K562 (cell line): ENCODE data around the gene SMOC2. TPM values are rescaled to one million over a fixed set of nuclear protein-coding genes. Genes with fewer than 3 reads are reported as not detected.

Experiments used
- ATAC-seq: fragments of 200-7000 bp; cut with Tn5 transposase; 3 replicates; pipeline ENCODE4 v1.9.1; 2020; ENCODE audit warnings: moderate library complexity
- BruUV-seq: library from RNA; stranded (reverse); fragments of 400-500 nt; replicated peaks from 2 replicates; lab custom pipeline; 2021; lab: Mats Ljungman, UMichigan
- CTCF ChIA-PET: fragments of 300-600 bp; formaldehyde crosslinking; extraction: SDS; loops from one replicate; lab custom pipeline; 2021; ENCODE audit warnings: low intra/inter-chr PET ratio; lab: Yijun Ruan, JAX
- POLR2A ChIA-PET: fragments of 300-600, 350-650 bp; sonication (Branson Sonifier 250); formaldehyde crosslinking; extraction: SDS; loops from one replicate; lab custom pipeline; 2021; ENCODE audit warnings: antibody characterized with exemption, inconsistent platforms; lab: Yijun Ruan, JAX
- DNase-seq, 4 experiments: peaks; one replicate each; pipeline versions ENCODE4 v3.0.0 to v3.0.0-alpha.2; 2011 to 2018; ENCODE audit warnings: low spot score in 3 of 4, mixed read lengths in 3 of 4; ENCODE audit errors: extremely low read depth in 1 of 4
- FAIRE-seq: peaks from 2 replicates; lab custom pipeline; 2011; peaks lifted over from hg19 to GRCh38; lab: Jason Lieb, UNC
- H2AFZ ChIP-seq: 2 replicates; pipeline ENCODE4 v1.6.0; 2011; ENCODE audit warnings: low read depth, low read length, control low read depth, inconsistent platforms
- H3K27ac ChIP-seq: fragments of 200-600 bp; 3 replicates; pipeline ENCODE4 v1.8.0; 2011; ENCODE audit warnings: low read depth, mild to moderate bottlenecking, control low read depth, inconsistent platforms, low read length, moderate library complexity, mixed read lengths; ENCODE audit errors: extremely low read depth
- H3K27me3 ChIP-seq, 2 experiments: fragments of 300-600 bp in 1 of 2; 2 replicates in 1 of 2; 3 replicates in 1 of 2; pipeline versions ENCODE4 v1.6.0 to v1.8.0; 2011; ENCODE audit warnings: inconsistent platforms in 2 of 2, low read length in 2 of 2, mild to moderate bottlenecking in 1 of 2, mixed read lengths in 1 of 2, moderate library complexity in 1 of 2; ENCODE audit not compliant: control insufficient read depth in 2 of 2, insufficient read depth in 2 of 2
- H3K36me3 ChIP-seq: fragments of 300-600 bp; 3 replicates; pipeline ENCODE4 v1.8.0; 2011; ENCODE audit warnings: mild to moderate bottlenecking, low read length, inconsistent platforms; ENCODE audit not compliant: control insufficient read depth, insufficient read depth
- H3K4me1 ChIP-seq, 2 experiments: fragments of 200-600 bp in 1 of 2; replicated peaks in 1 of 2; 2 replicates in 1 of 2; 3 replicates in 1 of 2; pipeline versions ENCODE4 v1.5.1 to v1.8.0; 2011; ENCODE audit warnings: inconsistent platforms in 2 of 2, low read length in 2 of 2, mild to moderate bottlenecking in 1 of 2, mixed read lengths in 1 of 2, moderate library complexity in 1 of 2; ENCODE audit not compliant: control insufficient read depth in 2 of 2, insufficient read depth in 2 of 2
- H3K4me2 ChIP-seq: 2 replicates; pipeline ENCODE4 v1.6.1; 2011; ENCODE audit warnings: low read length, control low read depth, inconsistent platforms, mixed read lengths; ENCODE audit not compliant: insufficient read depth
- H3K4me3 ChIP-seq: fragments of 200-600 bp; sonication (generic), shearing (Covaris generic); 2 replicates; pipeline ENCODE4 v1.5.1; 2016; ENCODE audit warnings: control low read depth, inconsistent platforms
- H3K79me2 ChIP-seq: fragments of 200-600 bp; 3 replicates; pipeline ENCODE4 v1.8.0; 2011; ENCODE audit warnings: low read length, inconsistent platforms; ENCODE audit not compliant: control insufficient read depth, insufficient read depth
- H3K9ac ChIP-seq, 2 experiments: 2 replicates each; pipeline versions ENCODE4 v1.6.0 to v1.6.1; 2011; ENCODE audit warnings: low read depth in 2 of 2, low read length in 2 of 2, control low read depth in 1 of 2, inconsistent platforms in 1 of 2, mild to moderate bottlenecking in 1 of 2, mixed read lengths in 1 of 2; ENCODE audit not compliant: insufficient read depth in 1 of 2
- H3K9me1 ChIP-seq: one replicate; pipeline ENCODE4 v1.6.0; 2011; ENCODE audit warnings: inconsistent platforms, mild to moderate bottlenecking, low read length, moderate library complexity; ENCODE audit not compliant: control insufficient read depth, insufficient read depth
- H3K9me3 ChIP-seq: replicated peaks from 2 replicates; pipeline ENCODE4 v1.5.1; 2011; ENCODE audit warnings: low read depth, low read length, inconsistent platforms; ENCODE audit not compliant: control insufficient read depth, insufficient read depth
- H4K20me1 ChIP-seq: replicated peaks from 2 replicates; pipeline ENCODE4 v1.6.1; 2011; ENCODE audit warnings: low read length, inconsistent platforms, mixed read lengths; ENCODE audit not compliant: control insufficient read depth, insufficient read depth
- FOXK2 ChIP-seq, 2 experiments: fragments of 450-650 bp; IDR thresholded peaks in 1 of 2; conservative IDR thresholded peaks in 1 of 2; 2 replicates each; pipeline ENCODE4 v1.6.1; 2016; ENCODE audit warnings: low read depth in 2 of 2, mild to moderate bottlenecking in 1 of 2
- GATAD2A ChIP-seq: fragments of 450-650 bp; IDR thresholded peaks from 2 replicates; pipeline ENCODE4 v1.6.1; 2017
- MXI1 ChIP-seq: IDR thresholded peaks from 2 replicates; pipeline ENCODE4 v1.6.1; 2011; ENCODE audit warnings: low read depth, mild to moderate bottlenecking, improper control_type of control experiment, low read length
- MYNN ChIP-seq, 2 experiments: sonication (generic); formaldehyde crosslinking in 1 of 2; IDR thresholded peaks; 2 replicates each; pipeline versions ENCODE4 v1.5.0 to v1.6.1; 2016 to 2020; ENCODE audit warnings: antibody characterized with exemption in 1 of 2, missing genetic modification reagents in 1 of 2
- NCOA6 ChIP-seq: fragments of 450-650 bp; IDR thresholded peaks from 2 replicates; pipeline ENCODE4 v1.6.1; 2017; ENCODE audit warnings: mild to moderate bottlenecking
- NONO ChIP-seq, 2 experiments: fragments of 200-400 bp in 1 of 2; fragments of 450-650 bp in 1 of 2; formaldehyde crosslinking in 1 of 2; IDR thresholded peaks; 2 replicates each; pipeline ENCODE4 v1.6.1; 2017; ENCODE audit warnings: low read depth in 2 of 2, mild to moderate bottlenecking in 2 of 2, moderate library complexity in 2 of 2, low read length in 1 of 2
- PRMT5 ChIP-seq: sonication (generic); formaldehyde crosslinking; IDR thresholded peaks from 2 replicates; pipeline ENCODE4 v1.5.0; 2020; ENCODE audit warnings: missing genetic modification reagents
- RBM22 ChIP-seq: fragments of 200-400 bp; formaldehyde crosslinking; IDR thresholded peaks from 2 replicates; pipeline ENCODE4 v1.6.1; 2018; ENCODE audit warnings: low read length, low read depth; ENCODE audit not compliant: poor library complexity, severe bottlenecking
- RCOR1 ChIP-seq, 2 experiments: IDR thresholded peaks; 2 replicates each; pipeline ENCODE4 v1.6.1; 2012; ENCODE audit warnings: low read depth in 2 of 2, low read length in 2 of 2, borderline replicate concordance in 1 of 2, improper control_type of control experiment in 1 of 2
- SNIP1 ChIP-seq: fragments of 450-650 bp; IDR thresholded peaks from 2 replicates; pipeline ENCODE4 v1.7.1; 2017; ENCODE audit warnings: low read depth, mild to moderate bottlenecking
- ZBTB7A ChIP-seq: IDR thresholded peaks from 2 replicates; pipeline ENCODE4 v1.6.1; 2011; ENCODE audit warnings: low read depth, mild to moderate bottlenecking, low read length, moderate library complexity, borderline replicate concordance; ENCODE audit not compliant: control insufficient read depth
- ZNF41 ChIP-seq: fragments of 250-450 bp; sonication (Bioruptor Pico); conservative IDR thresholded peaks from 2 replicates; pipeline ENCODE4 v1.4.0; 2020; ENCODE audit warnings: mild to moderate bottlenecking
- WGBS: fragments of 100-300 bp; shearing (Covaris generic); methylation state at CpG from one replicate; pipeline ENCODE4 v1.1.6; 2016; ENCODE audit warnings: low coverage, mixed read lengths; ENCODE audit not compliant: insufficient coverage; ENCODE audit errors: missing lambda C conversion rate; 5-methylcytosine and 5-hydroxymethylcytosine counted together
- in situ Hi-C: fragments of 300-500 bp; cut with MboI; formaldehyde crosslinking; loops from 4 replicates; pipeline ENCODE4 v1.15.0; 2018; ENCODE audit warnings: inconsistent platforms, mixed read lengths
- intact Hi-C: fragments of 100-400 bp; cut with micrococcal nuclease; formaldehyde crosslinking; loops from 2 replicates; pipeline ENCODE4 v1.14.2; 2022
- polyA plus RNA-seq, 8 experiments: library from polyadenylated mRNA; depleted of rRNA in 4 of 8; stranded (reverse) in 5 of 8; unstranded in 3 of 8; fragments of >200 nt; fragmentation: Nextera tagmentation in 2 of 8; fragmentation: Illumina TruSeq in 1 of 8; extraction: Ambion mirVana in 2 of 8; extraction: Trizol in 1 of 8; gene quantifications; 2 replicates each; pipeline versions ENCODE4 v1.2.1 to v1.2.3, GENCODE V29; 2011 to 2014; ENCODE audit warnings: inconsistent platforms in 1 of 8, missing spikeins in 1 of 8
- total RNA-seq, 7 experiments: library from RNA; depleted of rRNA in 6 of 7; stranded (reverse); fragments of >200 nt in 6 of 7; fragmentation: Illumina TruSeq in 2 of 7; extraction: Trizol in 2 of 7; gene quantifications; 2 replicates each; pipeline versions ENCODE4 v1.2.1 to v1.2.3, GENCODE V29; 2011 to 2021; ENCODE audit warnings: low replicate concordance in 1 of 7
- TF ChIP-seq, protein P1 (sequence below): fragments of 450-650 bp; formaldehyde crosslinking; IDR thresholded peaks from 2 replicates; pipeline ENCODE4 v1.4.0; 2020; ENCODE audit warnings: mild to moderate bottlenecking, mixed read lengths
- TF ChIP-seq, protein P2 (sequence below), 2 experiments: fragments of 450-650 bp; IDR thresholded peaks; 2 replicates each; pipeline ENCODE4 v1.6.1; 2016

Gene SMOC2
- total and polyA plus RNA-seq, 9 of the 15 experiments (the other 6 are each of a cell fraction or from before 2014, with no cell fraction given): 0.45 to 2.3 (median 1.1) TPM

DNA sequence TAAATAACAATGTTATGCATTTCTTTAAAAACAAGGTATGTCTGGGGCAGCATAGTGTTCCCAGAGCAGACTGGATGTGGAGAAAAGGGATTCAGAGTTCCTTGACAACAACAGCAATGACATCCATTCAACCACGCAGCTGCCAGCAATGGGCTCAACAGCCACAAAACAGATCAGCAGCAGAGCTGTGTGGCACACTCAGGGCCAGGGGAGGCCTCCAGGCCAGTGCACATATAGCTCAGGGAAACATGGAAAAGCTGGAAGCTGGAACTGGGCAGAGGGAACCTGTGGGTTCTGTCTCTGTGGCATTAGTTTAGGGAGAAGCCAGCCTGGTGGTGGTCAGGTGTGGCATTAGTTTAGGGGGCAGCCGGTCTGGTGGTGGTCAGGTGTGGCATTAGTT, 148.3 kb downstream of the SMOC2 start:
- FAIRE-seq: no peak
- no peak for ATAC-seq
- no peaks in the 10 kb centered on the region for H3K79me2 ChIP-seq
- H2AFZ ChIP-seq: no peak overlapping the region
- no peaks in the 10 kb centered on the region for H3K9me1 ChIP-seq
- H3K4me3 ChIP-seq: no peak overlapping the region
- no peaks in the 10 kb centered on the region for H3K9me3 ChIP-seq
- ChIA-PET CTCF (no interaction called here), POLR2A (no interaction called here)
- no peaks in the 10 kb centered on the region for H3K36me3 ChIP-seq
- no peak for DNase-seq
- H3K27me3 ChIP-seq: peaks cover 0 to 5% of the 10 kb centered on the region in 2 experiments; a peak in 3 of 5 replicates
- WGBS: 29% methylated on average over 2 of the region's 2 CpGs
- BruUV-seq: no TSS peak
- H3K4me1 ChIP-seq: no peaks in the 10 kb centered on the region
- H3K27ac ChIP-seq: no peak overlapping the region
- in situ Hi-C loops: no loop called here
- intact Hi-C loops: no loop called here
- H4K20me1 ChIP-seq: no peaks in the 10 kb centered on the region
- no peak overlapping the region for H3K4me2 ChIP-seq
- TF ChIP-seq SNIP1: no peak
- no peak for TF ChIP-seq NCOA6
- H3K9ac ChIP-seq: no peak overlapping the region

DNA sequence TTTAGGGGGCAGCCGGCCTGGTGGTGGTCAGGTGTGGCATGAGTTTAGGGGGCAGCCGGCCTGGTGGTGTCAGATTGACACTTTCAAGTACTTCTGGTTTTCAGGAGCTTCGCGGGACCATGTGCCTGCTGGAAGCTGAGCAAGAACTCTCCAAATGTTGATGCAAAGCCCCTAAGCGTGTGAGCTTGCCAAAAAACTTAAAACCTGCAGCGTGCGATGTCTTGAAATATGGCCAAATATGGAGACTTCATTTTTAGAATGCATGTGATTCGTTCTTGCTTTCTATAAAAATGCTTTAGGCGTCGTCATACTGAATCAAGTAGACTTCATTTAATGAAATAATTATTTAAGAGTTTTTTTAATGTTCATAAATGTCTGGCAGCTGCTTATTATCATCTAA, 149.4 kb downstream of the SMOC2 start:
- Histone ChIP-seq H3K36me3 (no peaks in the 10 kb centered on the region), H3K4me2 (no peak overlapping the region), H3K27me3 (peaks cover 0 to 5% of the 10 kb centered on the region in 2 experiments; a peak in 2 of 5 replicates), H3K9me1 (no peaks in the 10 kb centered on the region), H3K4me1 (no peaks in the 10 kb centered on the region), H3K9ac (no peak overlapping the region), H2AFZ (no peak overlapping the region), H3K79me2 (no peaks in the 10 kb centered on the region), H4K20me1 (no peaks in the 10 kb centered on the region), H3K9me3 (no peaks in the 10 kb centered on the region), H3K4me3 (no peak overlapping the region), H3K27ac (no peak overlapping the region)
- 20% methylated on average over 10 of the region's 10 CpGs for WGBS
- intact Hi-C loops (no loop called here), in situ Hi-C loops (no loop called here)
- BruUV-seq: no TSS peak
- CTCF ChIA-PET: no interaction called here
- FAIRE-seq: no peak
- POLR2A ChIA-PET: no interaction called here
- no peak for DNase-seq
- no peak for ATAC-seq
- no peak for TF ChIP-seq PRMT5
- no peak for TF ChIP-seq MXI1
- TF ChIP-seq, protein P1, sequence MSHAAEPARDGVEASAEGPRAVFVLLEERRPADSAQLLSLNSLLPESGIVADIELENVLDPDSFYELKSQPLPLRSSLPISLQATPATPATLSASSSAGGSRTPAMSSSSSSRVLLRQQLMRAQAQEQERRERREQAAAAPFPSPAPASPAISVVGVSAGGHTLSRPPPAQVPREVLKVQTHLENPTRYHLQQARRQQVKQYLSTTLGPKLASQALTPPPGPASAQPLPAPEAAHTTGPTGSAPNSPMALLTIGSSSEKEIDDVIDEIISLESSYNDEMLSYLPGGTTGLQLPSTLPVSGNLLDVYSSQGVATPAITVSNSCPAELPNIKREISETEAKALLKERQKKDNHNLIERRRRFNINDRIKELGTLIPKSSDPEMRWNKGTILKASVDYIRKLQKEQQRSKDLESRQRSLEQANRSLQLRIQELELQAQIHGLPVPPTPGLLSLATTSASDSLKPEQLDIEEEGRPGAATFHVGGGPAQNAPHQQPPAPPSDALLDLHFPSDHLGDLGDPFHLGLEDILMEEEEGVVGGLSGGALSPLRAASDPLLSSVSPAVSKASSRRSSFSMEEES (CRISPR knock-in tag): no peak
- TF ChIP-seq NONO (IDR thresholded peaks at IDR 0.05; ENCODE audit: low read depth in 2 of 2, low read length in 1 of 2): no peak
- TF ChIP-seq RBM22: no peak
- no peak for TF ChIP-seq RCOR1 (IDR thresholded peaks at IDR 0.05; ENCODE audit: borderline replicate concordance in 1 of 2, low read depth in 2 of 2, low read length in 2 of 2)
- TF ChIP-seq ZBTB7A: no peak
- no peak for TF ChIP-seq MYNN (IDR thresholded peaks at IDR 0.05)
- TF ChIP-seq MYNN (CRISPR knock-in tag; IDR thresholded peaks at IDR 0.05): no peak
- TF ChIP-seq FOXK2 (conservative IDR thresholded peaks at IDR 0.05 in 1 of 2, IDR thresholded peaks at IDR 0.05 in 1 of 2; ENCODE audit: low read depth in 2 of 2): no peak
- TF ChIP-seq ZNF41: no peak
- TF ChIP-seq GATAD2A: no peak
- TF ChIP-seq, protein P2, sequence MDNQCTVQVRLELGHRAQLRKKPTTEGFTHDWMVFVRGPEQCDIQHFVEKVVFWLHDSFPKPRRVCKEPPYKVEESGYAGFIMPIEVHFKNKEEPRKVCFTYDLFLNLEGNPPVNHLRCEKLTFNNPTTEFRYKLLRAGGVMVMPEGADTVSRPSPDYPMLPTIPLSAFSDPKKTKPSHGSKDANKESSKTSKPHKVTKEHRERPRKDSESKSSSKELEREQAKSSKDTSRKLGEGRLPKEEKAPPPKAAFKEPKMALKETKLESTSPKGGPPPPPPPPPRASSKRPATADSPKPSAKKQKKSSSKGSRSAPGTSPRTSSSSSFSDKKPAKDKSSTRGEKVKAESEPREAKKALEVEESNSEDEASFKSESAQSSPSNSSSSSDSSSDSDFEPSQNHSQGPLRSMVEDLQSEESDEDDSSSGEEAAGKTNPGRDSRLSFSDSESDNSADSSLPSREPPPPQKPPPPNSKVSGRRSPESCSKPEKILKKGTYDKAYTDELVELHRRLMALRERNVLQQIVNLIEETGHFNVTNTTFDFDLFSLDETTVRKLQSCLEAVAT (IDR thresholded peaks at IDR 0.05): no peak
